Neural cell (in vitro differentiated cells): ENCODE results near the gene RAB22A. TPM values are rescaled to one million over a fixed set of nuclear protein-coding genes. Genes with fewer than 3 reads are reported as not detected.

Source experiments
- H2AFZ ChIP-seq: fragments of 200-600, 300-800 bp; sonication (generic), shearing (Covaris generic); 2 replicates; pipeline ENCODE4 v1.6.0; 2014; ENCODE audit warnings: low read depth, mild to moderate bottlenecking, antibody characterized with exemption, low read length, moderate library complexity
- H3F3A ChIP-seq: fragments of 200-600 bp; shearing (Covaris generic); 2 replicates; pipeline ENCODE4 v1.6.1; 2016; ENCODE audit warnings: mild to moderate bottlenecking, moderate library complexity, mixed read lengths, antibody characterized with exemption, low read length; ENCODE audit not compliant: insufficient read depth, poor library complexity, severe bottlenecking
- H3K27ac ChIP-seq: fragments of 200-600, 300-800 bp; sonication (generic), shearing (Covaris generic); 2 replicates; pipeline ENCODE4 v1.5.1; 2014; ENCODE audit warnings: mild to moderate bottlenecking, low read length, moderate library complexity
- H3K27me3 ChIP-seq: fragments of 300-800, 200-600 bp; sonication (generic), shearing (Covaris generic); 2 replicates; pipeline ENCODE4 v1.6.0; 2014; ENCODE audit warnings: mild to moderate bottlenecking, low read depth, low read length, moderate library complexity; ENCODE audit not compliant: insufficient read depth
- H3K36me3 ChIP-seq: fragments of 300-800, 200-600 bp; sonication (generic), shearing (Covaris generic); 2 replicates; pipeline ENCODE4 v1.5.1; 2014; ENCODE audit warnings: mild to moderate bottlenecking, antibody characterized with exemption, low read length, moderate library complexity; ENCODE audit not compliant: insufficient read depth
- H3K4me2 ChIP-seq: fragments of 300-800, 200-600 bp; sonication (generic), shearing (Covaris generic); 2 replicates; pipeline ENCODE4 v1.6.0; 2014; ENCODE audit warnings: mild to moderate bottlenecking, low read length
- H3K4me3 ChIP-seq: fragments of 300-800, 200-600 bp; sonication (generic), shearing (Covaris generic); 2 replicates; pipeline ENCODE4 v1.5.1; 2014; ENCODE audit warnings: mild to moderate bottlenecking, low read length, moderate library complexity
- H3K79me2 ChIP-seq: fragments of 200-600 bp; shearing (Covaris generic); replicated peaks from 2 replicates; pipeline ENCODE4 v1.6.0; 2014; ENCODE audit warnings: mild to moderate bottlenecking, low read length, moderate library complexity; ENCODE audit not compliant: insufficient read depth
- H3K9ac ChIP-seq: fragments of 300-800, 200-600 bp; sonication (generic), shearing (Covaris generic); 2 replicates; pipeline ENCODE4 v1.6.1; 2016; ENCODE audit warnings: mild to moderate bottlenecking, low read length, mixed read lengths
- H3K9me2 ChIP-seq: fragments of 200-600 bp; shearing (Covaris generic); 2 replicates; pipeline ENCODE4 v1.6.1; 2016; ENCODE audit warnings: mild to moderate bottlenecking, low read length, mixed read lengths; ENCODE audit not compliant: insufficient read depth
- H3K9me3 ChIP-seq: fragments of 200-600, 300-800 bp; sonication (generic), shearing (Covaris generic); 2 replicates; pipeline ENCODE4 v1.6.1; 2016; ENCODE audit warnings: mild to moderate bottlenecking, mixed run types, low read length, moderate library complexity, mixed read lengths
- H4K20me1 ChIP-seq: fragments of 200-600 bp; shearing (Covaris generic); 2 replicates; pipeline ENCODE4 v1.6.1; 2016; ENCODE audit warnings: mild to moderate bottlenecking, mixed run types; ENCODE audit not compliant: insufficient read depth
- CTCF ChIP-seq: fragments of 450-650 bp; IDR thresholded peaks from 2 replicates; pipeline ENCODE4 v1.5.1; 2014; ENCODE audit warnings: antibody characterized with exemption, mild to moderate bottlenecking, moderate library complexity; ENCODE audit not compliant: poor library complexity, severe bottlenecking
- EP300 ChIP-seq: fragments of 450-650 bp; conservative IDR thresholded peaks from 2 replicates; pipeline ENCODE4 v1.6.1; 2014; ENCODE audit warnings: antibody characterized with exemption, mild to moderate bottlenecking, moderate library complexity; ENCODE audit not compliant: poor library complexity, severe bottlenecking
- EZH2 ChIP-seq: fragments of 200-600, 300-800 bp; shearing (Covaris generic), sonication (generic); IDR thresholded peaks from 2 replicates; pipeline ENCODE4 v1.6.1; 2014; ENCODE audit warnings: antibody characterized with exemption, low read length, borderline replicate concordance, mild to moderate bottlenecking; ENCODE audit not compliant: insufficient read depth, poor library complexity, severe bottlenecking
- MXI1 ChIP-seq: fragments of 450-650 bp; conservative IDR thresholded peaks from 2 replicates; pipeline ENCODE4 v1.6.1; 2014; ENCODE audit warnings: antibody characterized with exemption, mild to moderate bottlenecking; ENCODE audit not compliant: poor library complexity, severe bottlenecking
- POLR2AphosphoS5 ChIP-seq: IDR thresholded peaks from 2 replicates; pipeline ENCODE4 v1.6.1; 2012
- RAD21 ChIP-seq: fragments of 450-650 bp; conservative IDR thresholded peaks from 2 replicates; pipeline ENCODE4 v1.6.1; 2014; ENCODE audit warnings: antibody characterized with exemption, mild to moderate bottlenecking, moderate library complexity
- REST ChIP-seq: IDR thresholded peaks from 2 replicates; pipeline ENCODE4 v1.6.1; 2012; ENCODE audit warnings: borderline replicate concordance
- SMC3 ChIP-seq: fragments of 450-650 bp; conservative IDR thresholded peaks from 2 replicates; pipeline ENCODE4 v1.6.1; 2014; ENCODE audit warnings: antibody characterized with exemption, mild to moderate bottlenecking, moderate library complexity; ENCODE audit not compliant: poor library complexity
- TAF1 ChIP-seq: IDR thresholded peaks from 2 replicates; pipeline ENCODE4 v1.6.1; 2012; ENCODE audit warnings: low read depth
- polyA plus RNA-seq: library from polyadenylated mRNA; depleted of rRNA; stranded (reverse); fragments of >200 nt; gene quantifications from 2 replicates; pipeline ENCODE4 v1.2.3, GENCODE V29; 2014

The RAB22A gene
- polyA plus RNA-seq, 1 donor from 2014 or later, result 15.7 TPM

GRCh38 chr20:58267389-58268215 lies 41.9 kb upstream of the RAB22A start:
- Histone ChIP-seq H3K9me3 (no peaks in the 10 kb centered on the region), H4K20me1 (no peaks in the 10 kb centered on the region), H3K4me3 (no peak overlapping the region), H3K27me3 (no peaks in the 10 kb centered on the region), H3K4me2 (no peak overlapping the region), H3K9me2 (no peaks in the 10 kb centered on the region), H3K27ac (no peak overlapping the region), H3K9ac (no peak overlapping the region), H3K36me3 (no peaks in the 10 kb centered on the region), H3F3A (no peaks in the 10 kb centered on the region), H2AFZ (no peak overlapping the region), H3K79me2 (no peaks in the 10 kb centered on the region)
- no peak for TF ChIP-seq CTCF
- TF ChIP-seq TAF1, result no peak
- TF ChIP-seq REST, result no peak
- no peak for TF ChIP-seq EP300
- TF ChIP-seq MXI1, result no peak
- no peak for TF ChIP-seq POLR2AphosphoS5
- TF ChIP-seq SMC3, result no peak
- no peak for TF ChIP-seq RAD21
- TF ChIP-seq EZH2, result no peak

GRCh38 chr20:58268421-58268821 lies 41.1 kb upstream of the RAB22A start:
- TF ChIP-seq TAF1 (no peak), POLR2AphosphoS5 (no peak), EP300 (no peak), EZH2 (no peak), MXI1 (no peak), RAD21 (no peak), CTCF (no peak), SMC3 (no peak), REST (no peak)
- no peak overlapping the region for H3K9ac ChIP-seq
- H4K20me1 ChIP-seq, result no peaks in the 10 kb centered on the region
- no peaks in the 10 kb centered on the region for H3K36me3 ChIP-seq
- no peak overlapping the region for H2AFZ ChIP-seq
- H3K27ac ChIP-seq, result no peak overlapping the region
- no peak overlapping the region for H3K4me2 ChIP-seq
- H3K79me2 ChIP-seq, result no peaks in the 10 kb centered on the region
- no peak overlapping the region for H3K4me3 ChIP-seq
- H3K9me2 ChIP-seq, result no peaks in the 10 kb centered on the region
- H3K27me3 ChIP-seq, result no peaks in the 10 kb centered on the region
- no peaks in the 10 kb centered on the region for H3K9me3 ChIP-seq
- no peaks in the 10 kb centered on the region for H3F3A ChIP-seq
